ENCODE results near the gene GHR. TPM values are rescaled to one million over a fixed set of nuclear protein-coding genes. Genes with fewer than 3 reads are reported as not detected.

Gene GHR
- total RNA-seq, 1 donor from 2014 or later, result 2.3 TPM

DNA sequence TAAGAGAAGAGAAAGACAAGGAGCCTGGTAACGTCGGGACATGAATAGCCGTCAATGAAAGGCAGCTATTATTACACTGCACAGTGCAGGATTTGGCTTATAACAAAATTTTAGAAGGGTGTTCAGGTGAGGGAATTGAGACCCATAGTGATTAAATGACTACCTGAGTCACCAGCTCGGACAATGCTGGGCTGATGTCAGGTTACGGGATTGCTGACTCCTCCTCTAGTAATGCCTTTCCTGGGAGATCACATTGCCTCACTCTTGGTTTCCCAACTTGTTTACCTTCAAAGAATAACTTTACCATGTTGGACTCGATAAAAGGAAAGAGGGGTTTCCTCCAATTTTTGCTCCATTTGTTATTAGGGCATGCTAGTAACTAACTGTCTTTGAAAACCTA, 132.6 kb downstream of the GHR start:
- no peak for FAIRE-seq
- TF ChIP-seq, protein P1, sequence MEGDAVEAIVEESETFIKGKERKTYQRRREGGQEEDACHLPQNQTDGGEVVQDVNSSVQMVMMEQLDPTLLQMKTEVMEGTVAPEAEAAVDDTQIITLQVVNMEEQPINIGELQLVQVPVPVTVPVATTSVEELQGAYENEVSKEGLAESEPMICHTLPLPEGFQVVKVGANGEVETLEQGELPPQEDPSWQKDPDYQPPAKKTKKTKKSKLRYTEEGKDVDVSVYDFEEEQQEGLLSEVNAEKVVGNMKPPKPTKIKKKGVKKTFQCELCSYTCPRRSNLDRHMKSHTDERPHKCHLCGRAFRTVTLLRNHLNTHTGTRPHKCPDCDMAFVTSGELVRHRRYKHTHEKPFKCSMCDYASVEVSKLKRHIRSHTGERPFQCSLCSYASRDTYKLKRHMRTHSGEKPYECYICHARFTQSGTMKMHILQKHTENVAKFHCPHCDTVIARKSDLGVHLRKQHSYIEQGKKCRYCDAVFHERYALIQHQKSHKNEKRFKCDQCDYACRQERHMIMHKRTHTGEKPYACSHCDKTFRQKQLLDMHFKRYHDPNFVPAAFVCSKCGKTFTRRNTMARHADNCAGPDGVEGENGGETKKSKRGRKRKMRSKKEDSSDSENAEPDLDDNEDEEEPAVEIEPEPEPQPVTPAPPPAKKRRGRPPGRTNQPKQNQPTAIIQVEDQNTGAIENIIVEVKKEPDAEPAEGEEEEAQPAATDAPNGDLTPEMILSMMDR (IDR thresholded peaks at IDR 0.05; ENCODE audit: insufficient read depth, low read depth, low read length), result no peak
- TF ChIP-seq EZH2 (IDR thresholded peaks at IDR 0.05; ENCODE audit: insufficient read depth, low read length), result no peak
- no peaks in the 10 kb centered on the region for H4K20me1 ChIP-seq (ENCODE audit: insufficient read depth, low read length)
- H3K27me3 ChIP-seq (ENCODE audit: insufficient read depth, low read length), result no peaks in the 10 kb centered on the region
- Mint-ChIP-seq H3K27me3 (ENCODE audit: low read depth, unreplicated experiment) (no peaks in the 10 kb centered on the region), H3K4me1 (ENCODE audit: low read depth, unreplicated experiment) (no peaks in the 10 kb centered on the region), H3K4me3 (ENCODE audit: unreplicated experiment) (no peak overlapping the region), H3K27ac (ENCODE audit: unreplicated experiment) (no peak overlapping the region), H3K9me3 (ENCODE audit: unreplicated experiment) (no peaks in the 10 kb centered on the region), H3K36me3 (ENCODE audit: low read depth, unreplicated experiment) (no peaks in the 10 kb centered on the region)
- no peaks in the 10 kb centered on the region for H3K36me3 ChIP-seq (ENCODE audit: insufficient read depth, low read length)
- H3K4me1 ChIP-seq (ENCODE audit: insufficient read depth, low read length), result no peaks in the 10 kb centered on the region
- no peak for DNase-seq (ENCODE audit: low read depth)
- no peak overlapping the region for H3K4me2 ChIP-seq (ENCODE audit: low read length)
- no peak overlapping the region for H3K4me3 ChIP-seq (ENCODE audit: insufficient read depth, low read depth, low read length)
- no peak overlapping the region for H3K9ac ChIP-seq (ENCODE audit: low read length)
- H3K9me3 ChIP-seq (ENCODE audit: insufficient read depth, low read depth, low read length), result no peaks in the 10 kb centered on the region
- no peak overlapping the region for H3K27ac ChIP-seq (ENCODE audit: low read depth, low read length)
- H3K79me2 ChIP-seq (ENCODE audit: insufficient read depth, low read length), result no peaks in the 10 kb centered on the region
- no peak overlapping the region for H2AFZ ChIP-seq (ENCODE audit: low read depth, low read length)

DNA sequence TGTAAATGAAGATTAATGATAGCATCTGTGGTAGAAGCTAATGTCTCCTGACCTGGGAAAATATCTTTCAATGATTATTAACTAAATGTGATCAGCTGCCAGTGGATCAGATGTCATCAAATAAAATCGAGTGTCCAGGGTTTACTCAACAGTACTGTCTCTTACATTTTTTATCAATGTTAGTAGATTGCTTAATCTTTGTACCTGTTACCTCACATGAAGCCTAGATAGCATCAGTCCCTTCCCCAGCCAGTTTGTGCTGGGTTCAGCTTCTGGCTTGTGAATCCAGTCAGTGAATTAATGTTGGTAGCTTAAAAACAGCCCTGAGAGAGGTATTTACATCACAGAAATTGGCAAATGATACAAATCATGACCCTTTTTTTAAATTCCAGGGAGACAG, 134.4 kb downstream of the GHR start:
- no peaks in the 10 kb centered on the region for H4K20me1 ChIP-seq (ENCODE audit: insufficient read depth, low read length)
- no peak overlapping the region for H3K9ac ChIP-seq (ENCODE audit: low read length)
- DNase-seq (ENCODE audit: low read depth), result no peak
- no peaks in the 10 kb centered on the region for H3K4me1 Mint-ChIP-seq (ENCODE audit: low read depth, unreplicated experiment)
- no peak for FAIRE-seq
- no peaks in the 10 kb centered on the region for H3K36me3 ChIP-seq (ENCODE audit: insufficient read depth, low read length)
- no peaks in the 10 kb centered on the region for H3K79me2 ChIP-seq (ENCODE audit: insufficient read depth, low read length)
- H3K27ac Mint-ChIP-seq (ENCODE audit: unreplicated experiment), result no peak overlapping the region
- no peak overlapping the region for H2AFZ ChIP-seq (ENCODE audit: low read depth, low read length)
- no peaks in the 10 kb centered on the region for H3K9me3 ChIP-seq (ENCODE audit: insufficient read depth, low read depth, low read length)
- H3K4me3 ChIP-seq (ENCODE audit: insufficient read depth, low read depth, low read length), result no peak overlapping the region
- no peaks in the 10 kb centered on the region for H3K27me3 Mint-ChIP-seq (ENCODE audit: low read depth, unreplicated experiment)
- no peak overlapping the region for H3K4me2 ChIP-seq (ENCODE audit: low read length)
- no peaks in the 10 kb centered on the region for H3K9me3 Mint-ChIP-seq (ENCODE audit: unreplicated experiment)
- no peak overlapping the region for H3K4me3 Mint-ChIP-seq (ENCODE audit: unreplicated experiment)
- H3K36me3 Mint-ChIP-seq (ENCODE audit: low read depth, unreplicated experiment), result no peaks in the 10 kb centered on the region
- H3K27me3 ChIP-seq (ENCODE audit: insufficient read depth, low read length), result no peaks in the 10 kb centered on the region
- TF ChIP-seq, protein P1 (IDR thresholded peaks at IDR 0.05; ENCODE audit: insufficient read depth, low read depth, low read length), result no peak
- no peak for TF ChIP-seq EZH2 (IDR thresholded peaks at IDR 0.05; ENCODE audit: insufficient read depth, low read length)
- H3K4me1 ChIP-seq (ENCODE audit: insufficient read depth, low read length), result no peaks in the 10 kb centered on the region
- H3K27ac ChIP-seq (ENCODE audit: low read depth, low read length), result no peak overlapping the region

DNA sequence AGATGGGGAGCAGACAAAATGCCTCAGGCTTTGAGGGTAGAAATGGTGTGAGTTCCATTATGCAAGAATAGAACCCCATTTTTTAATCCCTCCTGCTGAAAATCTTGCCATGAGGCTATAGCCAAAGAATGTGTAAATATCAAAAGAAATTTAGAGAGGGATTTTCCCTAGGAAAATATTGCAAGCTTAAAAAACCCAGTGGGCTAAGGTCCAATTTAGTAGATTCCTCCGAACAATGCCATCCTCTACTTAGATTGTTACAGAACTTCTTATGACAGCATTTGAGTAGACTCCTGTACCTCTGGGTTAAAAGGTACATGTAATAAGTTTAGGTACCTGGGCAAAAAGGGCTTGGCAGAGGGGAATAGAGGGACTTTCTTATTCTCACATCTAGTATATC, 138.4 kb downstream of the GHR start:
- Histone ChIP-seq H3K27ac (ENCODE audit: low read depth, low read length) (no peak overlapping the region), H2AFZ (ENCODE audit: low read depth, low read length) (no peak overlapping the region), H4K20me1 (ENCODE audit: insufficient read depth, low read length) (no peaks in the 10 kb centered on the region), H3K27me3 (ENCODE audit: insufficient read depth, low read length) (no peaks in the 10 kb centered on the region), H3K4me3 (ENCODE audit: insufficient read depth, low read depth, low read length) (no peak overlapping the region), H3K36me3 (ENCODE audit: insufficient read depth, low read length) (no peaks in the 10 kb centered on the region), H3K4me1 (ENCODE audit: insufficient read depth, low read length) (no peaks in the 10 kb centered on the region), H3K4me2 (ENCODE audit: low read length) (no peak overlapping the region), H3K9me3 (ENCODE audit: insufficient read depth, low read depth, low read length) (no peaks in the 10 kb centered on the region), H3K79me2 (ENCODE audit: insufficient read depth, low read length) (no peaks in the 10 kb centered on the region), H3K9ac (ENCODE audit: low read length) (no peak overlapping the region)
- FAIRE-seq (no peak), DNase-seq (ENCODE audit: low read depth) (no peak)
- no peak overlapping the region for H3K4me3 Mint-ChIP-seq (ENCODE audit: unreplicated experiment)
- no peaks in the 10 kb centered on the region for H3K36me3 Mint-ChIP-seq (ENCODE audit: low read depth, unreplicated experiment)
- H3K27me3 Mint-ChIP-seq (ENCODE audit: low read depth, unreplicated experiment), result no peaks in the 10 kb centered on the region
- no peaks in the 10 kb centered on the region for H3K9me3 Mint-ChIP-seq (ENCODE audit: unreplicated experiment)
- TF ChIP-seq EZH2 (IDR thresholded peaks at IDR 0.05; ENCODE audit: insufficient read depth, low read length), result no peak
- TF ChIP-seq, protein P1 (IDR thresholded peaks at IDR 0.05; ENCODE audit: insufficient read depth, low read depth, low read length), result no peak
- H3K27ac Mint-ChIP-seq (ENCODE audit: unreplicated experiment), result no peak overlapping the region
- H3K4me1 Mint-ChIP-seq (ENCODE audit: low read depth, unreplicated experiment), result peaks cover 2% of the 10 kb centered on the region
